ENCODE data around the gene GADL1.

Gene GADL1

GRCh38 chr3:30855400-30856292, 38.8 kb downstream of the GADL1 start:
- POLR2A ChIA-PET (ENCODE audit: low non-redundant PET) = no interaction called here
- TF ChIP-seq CTCF (conservative IDR thresholded peaks at IDR 0.05; ENCODE audit: low read depth) = no peak
- H3K27ac ChIP-seq = no peak overlapping the region
- CTCF ChIA-PET = no interaction called here
- DNase-seq (ENCODE audit: low spot score) = peak; percentile 3

GRCh38 chr3:30852833-30853232, 41.6 kb downstream of the GADL1 start:
- no peak for TF ChIP-seq CTCF (conservative IDR thresholded peaks at IDR 0.05; ENCODE audit: low read depth)
- CTCF ChIA-PET = no interaction called here
- POLR2A ChIA-PET (ENCODE audit: low non-redundant PET) = no interaction called here

GRCh38 chr3:30848087-30848779, 46.2 kb downstream of the GADL1 start:
- POLR2A ChIA-PET (ENCODE audit: low non-redundant PET) = no interaction called here

More at GRCh38 chr3:30852833-30853232, 41.6 kb downstream of the GADL1 start:
- no peak for DNase-seq (ENCODE audit: low spot score)
- no peak overlapping the region for H3K27ac ChIP-seq

GRCh38 chr3:30847592-30847991, 46.9 kb downstream of the GADL1 start:
- ChIA-PET POLR2A (ENCODE audit: low non-redundant PET) (no interaction called here), CTCF (no interaction called here)
- H3K27ac ChIP-seq = no peak overlapping the region
- no peak for DNase-seq (ENCODE audit: low spot score)
- no peak for TF ChIP-seq CTCF (conservative IDR thresholded peaks at IDR 0.05; ENCODE audit: low read depth)

More at GRCh38 chr3:30848087-30848779, 46.2 kb downstream of the GADL1 start:
- CTCF ChIA-PET = no interaction called here
- no peak for DNase-seq (ENCODE audit: low spot score)
- H3K27ac ChIP-seq = no peak overlapping the region
- no peak for TF ChIP-seq CTCF (conservative IDR thresholded peaks at IDR 0.05; ENCODE audit: low read depth)

- no peak for DNase-seq (ENCODE audit: low spot score)
- no peak overlapping the region for H3K27ac ChIP-seq
- CTCF ChIA-PET = interaction anchor here (0.6 kb wide), 1 partner anchor 129 kb away, joined by 4 read pairs; no protein-coding TSS in a partner anchor
- POLR2A ChIA-PET (ENCODE audit: low non-redundant PET) = no interaction called here
- TF ChIP-seq CTCF (conservative IDR thresholded peaks at IDR 0.05; ENCODE audit: low read depth) = no peak
These were observed 48.9 kb downstream of the GADL1 start for GRCh38 chr3:30845606-30846005.

GRCh38 chr3:30843877-30844276, 50.6 kb downstream of the GADL1 start:
- H3K27ac ChIP-seq = no peak overlapping the region
- ChIA-PET POLR2A (ENCODE audit: low non-redundant PET) (no interaction called here), CTCF (no interaction called here)
- DNase-seq (ENCODE audit: low spot score) = no peak
- TF ChIP-seq CTCF (conservative IDR thresholded peaks at IDR 0.05; ENCODE audit: low read depth) = no peak

Data from RWPE1 (cell line).